NCI-H2081 (cell line): ENCODE data around the gene ARID4A.
"Not testable (repeated sequence)": the region's sequence is repeated elsewhere in the genome, so short reads cannot be mapped to it uniquely, and the experiment has no call there.

Source experiments
- DNase-seq, 2 experiments: peaks; one replicate each; lab custom pipeline; 2025; lab: John Stamatoyannopoulos, UW

Gene ARID4A

DNA sequence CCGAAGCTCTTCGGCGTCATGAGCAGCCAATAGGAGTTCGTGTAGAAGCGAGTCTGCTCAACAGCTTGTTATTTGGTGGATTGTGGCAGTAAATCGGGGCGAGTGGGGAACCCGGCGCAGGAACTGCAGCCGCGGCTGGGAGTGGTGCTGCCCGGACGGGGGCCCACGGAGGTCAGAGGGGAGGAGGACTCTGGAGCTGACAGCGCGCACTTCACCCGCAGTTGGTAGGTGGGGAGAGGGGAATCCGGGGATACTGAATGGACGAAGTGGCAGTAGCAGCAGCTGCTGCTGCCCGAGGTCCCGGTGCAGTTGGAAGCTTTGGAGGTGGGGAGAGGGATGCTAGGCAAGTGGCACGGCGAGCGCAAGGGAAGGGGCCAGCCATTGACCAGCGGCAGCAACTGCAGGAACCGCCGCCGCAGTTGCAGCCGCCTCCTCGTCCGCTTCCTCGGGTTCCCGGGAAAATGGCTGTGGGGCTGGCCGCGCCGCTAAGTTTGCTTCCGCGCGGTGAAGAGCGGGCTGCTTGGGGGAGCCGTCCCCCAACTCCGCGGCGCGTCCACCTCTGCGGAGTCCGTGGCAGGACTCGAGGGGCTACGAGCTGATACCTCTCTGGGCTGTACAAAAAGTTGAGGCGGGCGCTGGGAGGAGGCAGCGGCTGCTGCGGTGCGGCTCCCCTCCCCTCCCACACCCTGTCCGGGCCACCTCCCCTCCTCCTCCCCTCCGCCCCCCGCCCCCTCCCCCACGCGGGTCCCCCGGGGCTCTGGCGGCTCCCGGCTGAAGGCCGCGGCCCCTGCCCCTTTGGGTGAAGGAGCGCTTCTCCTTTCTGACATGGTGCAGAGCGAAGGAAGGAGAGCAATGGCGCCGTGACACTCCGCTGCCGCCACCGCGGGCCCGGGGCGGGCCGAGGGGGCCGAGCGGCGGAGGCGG is at the start of gene ARID4A:
Gene ARID4A (plus strand): TSS at position 79 of the 924 bp plus-strand sequence. CDS start 1,300 bp downstream, outside the sequence.
- DNase-seq: peak in 1 of 2 experiments; percentile 31

GRCh38 chr14:58249611-58250010 is 48.7 kb upstream of the ARID4A start:
- DNase-seq: no peak

- DNase-seq: no peak
Measured at GRCh38 chr14:58258156-58258555, 40.2 kb upstream of the ARID4A start.

DNA sequence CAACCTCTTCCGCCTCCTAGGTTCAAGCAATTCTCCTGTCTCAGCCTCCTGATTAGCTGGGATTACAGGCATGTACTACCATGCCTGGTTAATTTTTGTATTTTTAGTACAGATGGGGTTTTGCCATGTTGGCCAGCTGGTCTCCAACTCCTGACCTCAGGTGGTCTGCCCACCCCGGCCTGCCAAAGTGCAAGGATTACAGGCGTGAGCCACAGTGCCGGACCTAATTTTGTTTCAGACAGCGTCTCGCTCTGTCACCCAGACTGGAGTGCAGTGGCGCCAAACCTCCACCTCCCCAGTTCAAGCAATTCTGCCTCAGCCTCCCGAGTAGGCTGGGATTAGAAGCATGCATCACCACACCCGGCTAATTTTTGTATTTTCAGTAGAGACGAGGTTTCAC is 36.4 kb upstream of the ARID4A start:
- not testable (repeated sequence) for DNase-seq

GRCh38 chr14:58265401-58265800 is 33.0 kb upstream of the ARID4A start:
- no peak for DNase-seq

DNA sequence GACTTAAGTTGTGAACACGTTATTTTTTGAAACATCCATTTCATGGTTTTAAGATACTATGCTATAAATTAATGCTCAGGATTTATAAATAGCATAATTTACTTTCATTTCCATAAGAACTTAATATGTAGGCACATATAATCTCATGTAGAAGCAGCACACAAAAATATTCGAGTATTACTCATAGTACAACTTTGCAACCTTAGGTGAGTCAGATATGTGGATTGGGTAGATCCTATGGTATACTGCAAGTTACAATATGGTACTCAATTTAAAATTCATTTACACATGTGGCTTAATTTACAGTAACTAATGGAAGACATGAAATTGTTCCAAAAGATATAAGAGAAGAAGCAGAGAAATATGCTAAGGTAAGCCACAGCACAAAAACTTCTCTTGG is 27.7 kb upstream of the ARID4A start:
- DNase-seq: no peak

- peak in 1 of 2 experiments; percentile 30 for DNase-seq
Measured at GRCh38 chr14:58272588-58273372, 25.6 kb upstream of the ARID4A start.

DNA sequence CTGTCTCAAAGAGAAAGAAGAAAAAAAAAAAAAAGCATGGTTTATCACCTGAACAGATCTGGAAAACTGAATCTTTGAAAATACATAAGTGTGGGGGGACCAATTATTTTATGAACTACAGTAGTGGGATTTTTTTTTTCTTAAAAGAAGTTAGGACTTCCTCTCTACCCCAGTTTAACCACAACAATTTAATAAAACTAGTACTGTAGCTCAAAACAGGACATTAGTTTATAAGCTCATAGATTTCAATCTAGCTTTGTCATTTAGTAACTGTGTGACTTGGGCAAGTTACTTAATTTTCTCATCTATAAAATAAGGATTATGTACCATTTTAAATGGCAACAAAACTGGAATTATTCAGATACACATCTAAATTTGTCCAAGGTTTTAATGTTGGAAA is 23.5 kb upstream of the ARID4A start:
- DNase-seq: no peak

DNA sequence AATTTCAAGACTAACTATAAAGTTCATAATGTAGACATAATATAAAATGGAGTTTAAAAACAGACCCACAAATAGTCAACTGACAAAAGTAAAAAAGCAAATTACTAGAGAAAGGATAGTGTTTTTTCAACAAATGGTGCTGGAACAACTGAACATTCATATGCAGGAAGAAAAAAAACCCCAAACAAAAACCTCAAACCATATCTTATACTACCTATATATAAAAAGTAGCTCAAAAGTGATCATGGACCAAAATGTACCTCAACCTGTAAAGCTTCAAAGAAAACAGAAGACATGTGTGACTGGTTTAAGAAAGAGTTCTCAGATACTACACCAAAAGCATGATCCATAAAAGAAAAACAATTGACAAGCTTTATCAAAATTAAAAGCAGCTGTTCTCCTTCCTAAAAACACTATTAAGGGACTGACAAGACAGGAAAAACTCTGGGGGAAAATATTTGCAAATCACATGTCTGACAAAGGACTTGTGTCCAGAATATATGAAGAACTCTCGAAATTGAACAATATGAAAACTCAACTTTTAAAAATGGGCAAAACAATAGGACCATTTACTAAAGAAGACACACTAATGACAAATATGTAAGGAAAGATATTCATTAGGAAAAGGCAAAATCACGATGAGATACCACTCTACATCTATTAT is 22.7 kb upstream of the ARID4A start:
- DNase-seq: no peak

DNA sequence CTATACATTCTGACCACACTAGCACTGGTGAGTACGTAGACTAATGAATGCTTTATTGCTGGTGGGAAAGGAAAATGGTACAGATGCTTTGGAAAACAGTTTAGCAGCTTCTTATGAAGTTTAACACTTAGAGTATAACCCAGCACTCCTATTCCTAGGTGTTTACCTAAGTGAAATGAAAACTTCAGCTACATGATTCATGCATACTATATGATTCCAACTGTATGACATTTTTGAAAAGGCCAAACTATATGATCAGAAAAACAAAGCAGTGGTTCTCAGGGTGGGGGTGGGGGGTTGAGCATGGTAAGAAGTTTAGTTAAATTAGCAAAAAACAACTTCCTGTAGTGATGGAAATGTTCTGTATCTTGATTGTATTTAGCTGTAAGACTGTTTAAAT is 22.1 kb upstream of the ARID4A start:
- DNase-seq: no peak

GRCh38 chr14:58278177-58278576 is 20.2 kb upstream of the ARID4A start:
- DNase-seq: no peak

DNA sequence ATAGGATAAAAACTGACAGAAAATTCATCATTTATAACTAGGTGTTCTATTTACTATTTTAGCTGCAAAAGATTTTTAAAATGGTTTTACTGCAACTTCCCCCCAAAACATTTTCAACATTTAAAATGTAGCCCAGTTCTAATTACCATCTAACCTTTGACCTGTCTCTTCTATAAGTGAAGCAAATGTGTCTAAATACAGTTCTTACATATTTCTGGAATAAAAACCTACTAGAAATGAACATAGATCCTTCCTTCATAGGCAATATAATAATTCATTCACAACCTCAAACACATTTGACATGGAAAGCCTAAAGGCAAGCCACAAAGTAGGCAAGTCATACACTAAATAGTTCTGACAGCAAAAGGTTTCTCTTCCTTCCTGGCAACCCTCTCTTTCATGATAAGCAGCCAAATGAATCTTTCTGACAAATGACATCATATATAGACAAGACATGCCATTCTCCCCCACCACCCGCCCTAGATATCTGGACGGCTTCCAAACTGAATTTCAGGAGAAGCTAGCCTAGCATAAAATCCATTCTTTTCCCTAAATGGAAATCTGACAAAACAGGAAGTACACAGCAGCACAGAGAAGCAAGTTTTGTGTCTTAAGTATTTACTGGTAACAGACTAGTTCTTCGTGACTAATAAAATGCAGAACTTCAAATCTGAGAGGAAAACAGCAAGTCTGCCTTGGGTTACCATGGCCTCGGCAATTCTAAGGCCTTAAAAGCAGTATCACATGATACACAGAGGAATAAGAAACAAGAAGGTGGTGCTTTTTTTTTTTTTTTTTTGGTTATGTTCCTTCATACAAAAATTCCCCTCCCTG is 17.2 kb upstream of the ARID4A start:
- no peak for DNase-seq

GRCh38 chr14:58281969-58282368 is 16.4 kb upstream of the ARID4A start:
- DNase-seq: no peak

DNA sequence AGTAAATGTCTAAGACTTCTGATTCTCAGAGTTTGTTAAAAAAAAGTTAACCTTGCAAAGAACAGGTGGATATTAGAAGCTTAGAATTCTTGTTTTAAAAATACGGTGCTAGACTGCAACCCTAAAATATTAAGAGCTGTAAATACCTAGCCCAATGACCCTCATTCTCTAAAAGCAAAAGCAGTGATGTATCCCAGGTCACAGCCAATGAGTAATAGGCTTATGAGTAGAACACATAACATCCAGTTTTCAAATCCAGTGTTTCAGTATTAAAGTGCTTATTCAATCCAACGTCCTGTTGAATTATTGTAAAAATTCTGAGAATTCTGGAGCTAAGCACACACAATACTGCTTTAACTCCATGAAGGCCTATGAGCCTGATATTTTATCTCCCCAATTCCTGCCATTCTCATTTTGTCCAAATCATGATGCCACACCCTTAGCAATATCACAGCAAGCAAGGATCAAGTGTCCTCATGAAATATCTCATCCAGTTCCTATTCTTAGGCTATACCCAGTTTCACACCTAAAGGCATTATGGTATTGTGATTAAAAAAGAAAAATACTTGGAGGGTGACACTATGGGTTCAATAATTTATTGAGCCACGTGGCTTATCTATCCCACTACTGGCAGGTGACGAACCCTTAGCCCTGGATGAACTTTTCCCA is 15.3 kb upstream of the ARID4A start:
- no peak for DNase-seq

GRCh38 chr14:58283730-58284129 is 14.6 kb upstream of the ARID4A start:
- DNase-seq: no peak

- DNase-seq: no peak
Measured at GRCh38 chr14:58285132-58285531, 13.2 kb upstream of the ARID4A start.

- no peak for DNase-seq
Measured at GRCh38 chr14:58287607-58288042, 10.7 kb upstream of the ARID4A start.

DNA sequence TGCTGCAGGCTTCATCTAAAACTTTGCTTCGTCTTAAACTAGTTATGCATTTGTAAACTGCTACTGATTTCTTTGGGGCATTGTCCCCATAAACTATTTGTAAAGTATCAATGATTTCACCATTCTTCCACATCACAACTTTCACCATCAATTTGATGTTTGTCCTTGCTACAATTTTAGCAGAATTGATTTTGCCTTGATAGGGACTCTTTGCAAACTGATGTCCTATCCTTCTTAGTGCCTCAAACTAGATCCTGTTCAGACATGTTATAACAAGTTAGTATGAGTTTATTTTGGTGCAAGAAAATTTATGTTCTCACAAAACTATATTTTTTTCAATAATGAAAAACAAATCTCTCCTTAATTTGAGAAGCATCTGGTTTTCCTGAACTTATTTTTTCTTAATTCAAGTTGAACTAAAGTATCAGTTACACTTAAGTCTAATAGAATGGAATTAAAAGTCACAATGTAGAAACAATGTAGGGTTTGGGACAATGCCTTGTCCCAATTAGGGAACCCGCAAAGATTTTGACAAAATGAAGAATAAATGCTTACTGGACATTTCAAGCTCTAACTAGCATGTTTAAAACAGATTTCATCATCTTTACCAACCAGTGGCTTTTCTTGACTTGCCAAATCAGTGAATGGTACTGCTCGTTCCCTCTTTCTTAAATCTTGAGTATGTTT is 10.1 kb upstream of the ARID4A start:
- DNase-seq: no peak

DNA sequence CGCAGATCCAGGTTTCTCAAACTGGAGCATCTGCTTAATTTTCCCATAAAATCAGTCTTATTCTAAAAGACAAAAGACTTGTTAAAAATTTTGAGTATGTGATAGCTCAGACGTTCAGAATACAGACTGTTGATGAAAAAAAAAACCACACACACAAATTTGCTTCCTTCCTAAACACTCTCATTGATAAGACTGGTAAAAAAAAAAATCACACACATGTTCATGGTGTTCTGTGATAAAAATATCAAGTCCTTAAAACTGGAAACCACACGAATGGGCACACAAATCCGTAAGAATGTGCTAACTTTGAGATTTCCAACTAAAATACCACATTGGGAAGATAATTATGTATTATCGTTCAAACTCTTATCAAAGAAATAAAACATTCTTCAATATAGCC is 6.7 kb upstream of the ARID4A start:
- no peak for DNase-seq

- DNase-seq: no peak
Measured at GRCh38 chr14:58292187-58292586, 6.2 kb upstream of the ARID4A start.
